ENCODE results near the gene PDCD7.

The PDCD7 gene

GRCh38 chr15:65082303-65082953, 51.2 kb downstream of the PDCD7 start:
- peak; percentile 37 for DNase-seq
- H3K9me3 ChIP-seq (ENCODE audit: severe bottlenecking): no peaks in the 10 kb centered on the region
- no peak overlapping the region for H3K4me3 ChIP-seq (ENCODE audit: low read depth, low read length)
- H3K36me3 ChIP-seq: no peaks in the 10 kb centered on the region
- H3K27ac ChIP-seq: no peak overlapping the region
- no peaks in the 10 kb centered on the region for H3K27me3 ChIP-seq (ENCODE audit: insufficient read depth, low read depth, severe bottlenecking)
- TF ChIP-seq CTCF (IDR thresholded peaks at IDR 0.05; ENCODE audit: low read depth, low read length): no peak

DNA sequence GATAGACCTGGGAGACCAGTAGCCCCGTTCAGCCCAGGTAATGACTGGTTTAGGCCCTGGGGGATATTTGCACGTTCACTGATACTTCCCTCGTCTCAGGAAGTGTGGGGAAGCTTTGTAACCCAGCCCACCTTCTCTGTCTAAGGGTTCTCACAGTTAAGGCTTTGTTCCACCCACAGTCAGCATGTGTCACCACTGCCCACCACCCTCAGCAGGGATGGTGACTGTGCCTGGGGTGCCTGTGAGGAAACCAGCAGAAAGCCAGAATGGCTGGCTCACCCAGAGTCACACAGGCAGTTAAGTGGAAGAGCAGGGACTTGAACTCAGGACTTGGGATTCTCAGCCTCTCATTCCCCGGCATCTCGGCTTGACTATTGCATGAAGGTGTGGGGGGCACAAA, 51.9 kb downstream of the PDCD7 start:
- H3K27ac ChIP-seq: no peak overlapping the region
- no peaks in the 10 kb centered on the region for H3K9me3 ChIP-seq (ENCODE audit: severe bottlenecking)
- H3K4me3 ChIP-seq (ENCODE audit: low read depth, low read length): no peak overlapping the region
- no peak for TF ChIP-seq CTCF (IDR thresholded peaks at IDR 0.05; ENCODE audit: low read depth, low read length)
- DNase-seq: no peak
- H3K36me3 ChIP-seq: no peaks in the 10 kb centered on the region
- no peaks in the 10 kb centered on the region for H3K27me3 ChIP-seq (ENCODE audit: insufficient read depth, low read depth, severe bottlenecking)

- TF ChIP-seq CTCF (IDR thresholded peaks at IDR 0.05; ENCODE audit: low read depth, low read length): no peak
- no peak overlapping the region for H3K4me3 ChIP-seq (ENCODE audit: low read depth, low read length)
- DNase-seq: no peak
- H3K27me3 ChIP-seq (ENCODE audit: insufficient read depth, low read depth, severe bottlenecking): no peaks in the 10 kb centered on the region
- no peaks in the 10 kb centered on the region for H3K36me3 ChIP-seq
- no peaks in the 10 kb centered on the region for H3K9me3 ChIP-seq (ENCODE audit: severe bottlenecking)
- no peak overlapping the region for H3K27ac ChIP-seq
Measured at GRCh38 chr15:65081270-65081669, 52.3 kb downstream of the PDCD7 start.

GRCh38 chr15:65079580-65079979, 54.0 kb downstream of the PDCD7 start:
- H3K36me3 ChIP-seq: no peaks in the 10 kb centered on the region
- no peak for DNase-seq
- no peaks in the 10 kb centered on the region for H3K9me3 ChIP-seq (ENCODE audit: severe bottlenecking)
- TF ChIP-seq CTCF (IDR thresholded peaks at IDR 0.05; ENCODE audit: low read depth, low read length): no peak
- H3K27me3 ChIP-seq (ENCODE audit: insufficient read depth, low read depth, severe bottlenecking): no peaks in the 10 kb centered on the region
- H3K27ac ChIP-seq: no peak overlapping the region
- no peak overlapping the region for H3K4me3 ChIP-seq (ENCODE audit: low read depth, low read length)

GRCh38 chr15:65077981-65078352, 55.6 kb downstream of the PDCD7 start:
- Histone ChIP-seq H3K36me3 (no peaks in the 10 kb centered on the region), H3K9me3 (ENCODE audit: severe bottlenecking) (no peaks in the 10 kb centered on the region), H3K27me3 (ENCODE audit: insufficient read depth, low read depth, severe bottlenecking) (no peaks in the 10 kb centered on the region), H3K27ac (no peak overlapping the region), H3K4me3 (ENCODE audit: low read depth, low read length) (no peak overlapping the region)
- TF ChIP-seq CTCF (IDR thresholded peaks at IDR 0.05; ENCODE audit: low read depth, low read length): no peak
- no peak for DNase-seq

Measured in WERI-Rb-1 (cell line).